CD4-positive, alpha-beta T cell treated with Interleukin-17A for 1 hour (primary cell): ENCODE results near the gene LDLRAD1.
"Not testable (repeated sequence)": the region's sequence is repeated elsewhere in the genome, so short reads cannot be mapped to it uniquely, and the experiment has no call there.

Experiments
- DNase-seq: peaks from one replicate; pipeline ENCODE4 v3.0.0-alpha.2; 2020

Gene LDLRAD1

DNA sequence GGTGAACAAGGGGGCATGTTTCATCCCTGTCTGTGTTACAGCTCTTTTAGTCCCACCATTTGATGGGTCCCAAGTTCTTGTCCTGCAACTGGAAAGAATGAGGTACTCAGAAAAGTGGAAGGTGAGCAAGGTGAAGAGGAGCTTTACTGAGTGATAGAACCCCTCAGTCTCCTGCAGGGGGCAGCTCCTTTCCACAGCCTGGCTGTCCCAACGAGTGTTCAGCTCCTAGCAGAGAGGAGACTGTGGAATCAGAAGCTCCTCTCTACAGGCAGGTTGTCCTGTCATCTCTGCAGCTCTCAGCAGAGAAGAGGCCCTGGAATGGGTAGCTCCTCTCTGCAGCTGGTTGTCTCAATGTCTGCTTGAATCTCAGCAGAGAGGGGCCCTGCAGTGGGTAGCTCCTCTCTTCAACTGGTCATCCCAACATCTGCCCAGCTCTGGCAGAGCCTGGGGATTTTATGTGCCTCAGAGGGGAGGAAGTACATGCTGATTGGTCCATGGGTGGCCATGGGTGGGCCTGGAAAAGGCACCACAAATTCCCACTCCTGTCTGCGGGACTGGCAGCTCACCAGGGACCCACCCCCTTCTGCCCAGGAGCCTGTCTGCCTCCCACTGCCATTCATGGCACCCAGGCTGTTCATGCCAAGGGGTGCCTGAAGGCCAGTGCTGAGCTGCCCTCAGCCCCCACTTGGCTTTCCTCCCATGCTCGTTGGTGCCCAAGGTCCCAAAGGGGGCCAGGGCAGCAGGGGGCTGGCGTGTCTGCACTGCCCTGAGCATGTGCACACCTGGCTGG, 25.7 kb downstream of the LDLRAD1 start:
- no peak for DNase-seq

DNA sequence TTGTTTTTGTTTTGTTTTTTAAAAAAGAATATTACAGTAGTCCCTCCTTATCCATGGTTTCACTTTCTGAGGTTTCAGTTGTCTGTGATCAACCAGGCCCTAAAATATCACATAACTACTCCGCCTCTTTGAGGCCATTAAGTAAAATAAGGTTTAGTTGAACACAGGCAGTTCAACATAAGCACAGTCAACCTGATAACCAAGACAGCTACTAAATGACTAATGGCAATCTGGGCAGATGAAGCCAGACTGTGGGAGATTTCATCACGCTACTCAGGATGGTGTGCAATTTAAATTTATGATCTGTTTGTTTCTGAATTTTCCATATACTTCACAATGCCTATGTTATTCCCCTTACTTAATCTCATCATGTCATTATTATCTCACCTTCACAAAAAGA, 30.1 kb downstream of the LDLRAD1 start:
- DNase-seq: no peak

DNA sequence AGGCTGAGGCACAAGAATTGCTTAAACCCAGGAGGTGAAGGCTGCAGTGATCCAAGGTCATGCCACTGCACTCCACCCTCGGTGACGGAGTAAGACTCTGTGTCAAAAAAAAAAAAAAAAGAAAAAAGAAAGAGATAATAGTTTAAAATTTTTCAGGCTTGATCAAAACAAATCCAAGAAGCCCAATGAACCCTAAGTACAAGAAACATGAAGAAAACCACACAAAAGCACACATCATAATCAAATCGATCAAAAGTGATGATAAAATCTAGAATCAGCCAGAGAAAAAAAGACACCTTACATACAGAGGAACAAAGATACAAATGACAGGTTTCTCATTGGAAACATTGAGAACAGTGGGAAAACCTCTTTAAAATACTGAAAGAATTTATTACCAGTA, 31.5 kb downstream of the LDLRAD1 start:
- DNase-seq: no peak

DNA sequence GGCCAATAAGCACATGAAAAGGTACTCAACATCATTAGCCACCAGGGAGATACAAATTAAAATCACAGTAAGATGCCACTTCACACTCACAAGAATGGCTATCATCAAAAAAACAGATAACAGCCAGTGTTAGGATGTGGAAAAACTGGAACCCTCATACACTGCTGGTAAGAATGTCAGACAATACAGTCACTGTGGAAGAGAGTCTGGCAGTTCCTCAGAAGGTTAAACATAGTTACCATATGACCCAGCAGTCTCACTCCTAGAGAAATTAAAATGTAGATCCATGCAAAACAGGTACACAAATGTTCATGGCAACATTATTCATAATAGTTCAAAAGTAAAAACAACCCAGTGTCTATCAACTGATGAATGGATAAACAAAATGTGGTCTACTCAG, 33.3 kb downstream of the LDLRAD1 start:
- DNase-seq: no peak

DNA sequence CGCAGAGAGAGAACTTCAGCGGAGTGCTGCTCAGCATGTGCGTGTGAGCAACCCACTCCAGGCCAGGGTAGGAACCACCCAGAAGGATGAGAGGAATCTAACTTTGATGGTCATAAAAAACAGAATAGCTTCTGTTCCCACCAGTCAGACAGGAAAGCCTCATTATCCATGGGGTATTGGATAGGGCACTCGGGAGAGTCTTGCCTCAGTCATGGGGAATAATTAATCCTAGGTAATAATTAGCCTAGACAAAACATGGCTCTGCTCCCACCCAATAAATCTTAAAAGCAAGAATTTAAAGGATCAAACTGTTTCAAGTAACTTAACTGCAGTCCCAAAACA, 35.3 kb downstream of the LDLRAD1 start:
- no peak for DNase-seq

DNA sequence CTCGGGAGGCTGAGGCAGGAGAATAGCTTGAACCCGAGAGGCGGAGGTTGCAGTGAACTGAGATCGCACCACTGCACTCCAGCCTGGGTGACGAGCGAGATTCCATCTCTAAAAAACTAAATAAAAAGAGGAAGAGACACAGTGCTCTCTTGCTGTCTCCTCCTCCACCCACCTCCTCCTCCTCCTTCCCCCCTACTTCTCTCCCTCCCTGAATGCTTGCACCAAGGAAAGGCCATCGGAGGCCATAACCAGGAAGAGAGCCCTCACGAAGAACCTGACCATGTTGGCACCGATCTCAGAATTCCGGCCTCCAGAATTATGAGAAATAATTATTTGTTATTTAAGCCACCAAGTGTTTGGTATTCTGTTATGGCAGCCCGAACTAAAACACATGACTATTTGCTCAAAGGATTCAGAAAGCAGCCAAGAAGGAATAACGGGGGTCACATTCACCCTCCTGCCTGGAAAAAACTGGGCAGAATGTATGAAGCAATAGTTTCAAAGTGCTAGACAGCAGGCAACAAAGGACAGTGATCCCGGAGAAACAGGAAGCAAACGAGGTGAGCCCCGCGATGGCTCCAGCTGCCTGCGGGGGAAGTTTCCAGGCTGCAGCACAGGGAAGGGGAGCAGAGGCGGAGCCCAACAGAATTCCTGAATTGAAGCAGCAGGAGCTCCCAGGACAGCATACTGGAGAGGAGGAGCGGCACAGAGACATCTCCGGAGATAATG, 35.8 kb downstream of the LDLRAD1 start:
- no peak for DNase-seq

DNA sequence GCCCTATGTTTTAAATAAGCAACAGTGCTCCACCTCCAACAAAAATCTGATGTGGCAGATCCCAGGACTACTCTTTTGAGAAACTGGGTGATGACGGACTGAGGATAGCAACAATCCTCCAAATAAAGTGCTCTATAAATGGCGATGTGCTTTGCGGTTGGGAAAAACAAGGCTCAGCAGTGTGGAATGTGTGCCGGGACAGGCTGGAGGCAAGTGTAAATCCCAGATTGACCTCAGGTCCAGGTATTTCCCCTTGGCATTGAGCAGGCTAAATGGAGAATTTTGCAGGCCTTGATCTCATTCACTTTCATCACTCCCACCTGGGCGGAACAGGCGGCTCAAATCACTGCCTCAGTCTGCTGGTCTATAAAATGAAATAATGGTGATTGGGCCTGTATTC, 36.8 kb downstream of the LDLRAD1 start:
- no peak for DNase-seq

DNA sequence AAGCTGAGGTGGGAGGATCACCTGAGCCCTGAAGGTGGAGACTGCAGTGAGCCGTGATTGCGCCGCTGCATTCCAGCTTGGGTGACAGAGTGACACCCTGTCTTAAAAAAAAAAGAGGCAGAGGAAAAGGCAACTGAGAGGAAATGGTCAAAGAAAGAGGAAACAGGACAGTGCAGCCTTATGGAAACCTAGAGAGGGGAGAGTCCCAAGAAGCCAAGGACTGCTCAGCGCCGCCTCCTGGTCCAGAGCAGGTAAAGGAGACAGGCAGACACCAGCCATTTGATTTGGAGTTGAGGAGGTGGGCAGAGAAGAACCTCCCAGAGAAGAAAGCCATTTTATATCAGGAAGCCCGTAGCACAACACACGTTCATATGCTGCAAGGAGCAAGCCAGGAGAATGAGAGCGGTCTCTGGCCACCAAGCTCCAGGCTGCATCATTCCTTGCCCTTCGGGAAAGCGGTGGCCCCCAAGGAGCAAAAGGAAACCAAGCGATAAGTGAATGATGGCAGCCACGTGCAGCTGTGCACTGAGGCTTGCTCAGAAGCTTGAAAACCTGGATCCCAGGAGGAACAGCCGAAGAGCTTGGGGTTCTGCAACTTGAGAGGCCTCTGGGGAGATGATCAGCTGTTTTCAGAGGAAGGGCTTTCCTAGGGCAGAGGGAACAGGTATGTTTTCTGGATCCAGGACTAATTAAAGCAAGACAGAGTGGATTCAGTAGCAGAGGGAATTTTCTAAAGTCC, 38.1 kb downstream of the LDLRAD1 start:
- DNase-seq: no peak

DNA sequence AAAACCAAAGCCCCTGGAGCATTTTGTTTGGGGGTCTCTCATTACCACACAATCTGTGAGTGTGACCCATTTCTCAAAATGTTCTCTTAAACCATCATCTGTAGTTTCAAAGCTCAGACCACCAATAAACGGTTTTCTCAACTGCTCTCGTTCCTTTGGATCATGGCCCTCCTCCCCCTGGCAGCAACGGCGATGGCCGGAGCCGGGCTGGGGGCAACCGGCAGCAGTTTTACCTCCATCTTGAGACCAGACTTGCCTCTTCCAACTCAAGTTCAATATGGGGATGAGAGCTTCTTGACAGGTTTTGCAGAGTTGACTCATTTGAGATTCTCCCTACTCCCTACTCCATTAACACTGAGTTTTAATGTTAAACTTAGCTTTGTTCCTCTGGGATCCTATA, 42.1 kb downstream of the LDLRAD1 start:
- DNase-seq: no peak

DNA sequence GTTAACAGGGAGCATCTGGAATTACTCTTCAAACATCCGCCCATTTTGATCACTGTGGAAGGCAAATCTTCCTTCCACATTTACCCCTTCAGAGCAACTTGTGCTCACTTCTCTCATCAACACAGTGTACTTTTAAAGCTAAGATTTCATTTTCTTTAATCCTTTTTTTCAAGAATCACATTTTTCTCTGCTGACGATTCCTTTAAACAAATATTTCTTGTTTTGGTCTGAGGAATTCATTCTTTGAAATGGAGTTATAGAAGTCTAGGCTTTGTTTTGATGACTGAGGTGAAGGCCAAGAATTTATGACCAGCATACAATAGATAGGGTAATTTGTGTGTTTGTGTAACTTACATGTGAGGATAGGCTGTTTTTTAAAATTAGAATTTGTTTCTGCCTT, 46.3 kb downstream of the LDLRAD1 start:
- DNase-seq: no peak

DNA sequence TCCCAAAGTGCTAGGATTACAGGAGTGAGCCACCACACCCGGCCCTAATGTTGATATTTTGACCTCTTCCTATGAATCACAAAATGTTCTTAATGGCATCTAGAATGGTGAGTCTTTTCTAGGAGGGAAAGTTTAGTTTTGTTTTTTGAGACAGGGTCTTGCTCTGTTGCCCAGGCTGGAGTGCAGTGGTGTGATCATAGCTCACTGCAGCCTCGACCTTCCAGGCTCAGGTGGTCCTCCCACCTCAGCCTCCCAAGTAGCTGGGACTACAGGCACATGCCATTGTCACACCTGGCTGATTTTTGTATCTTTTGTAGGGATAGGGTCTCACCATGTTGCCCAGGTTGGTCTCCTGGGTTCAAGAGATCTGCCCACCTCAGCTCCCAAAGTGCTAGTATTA, 48.7 kb downstream of the LDLRAD1 start:
- DNase-seq: not testable (repeated sequence)

DNA sequence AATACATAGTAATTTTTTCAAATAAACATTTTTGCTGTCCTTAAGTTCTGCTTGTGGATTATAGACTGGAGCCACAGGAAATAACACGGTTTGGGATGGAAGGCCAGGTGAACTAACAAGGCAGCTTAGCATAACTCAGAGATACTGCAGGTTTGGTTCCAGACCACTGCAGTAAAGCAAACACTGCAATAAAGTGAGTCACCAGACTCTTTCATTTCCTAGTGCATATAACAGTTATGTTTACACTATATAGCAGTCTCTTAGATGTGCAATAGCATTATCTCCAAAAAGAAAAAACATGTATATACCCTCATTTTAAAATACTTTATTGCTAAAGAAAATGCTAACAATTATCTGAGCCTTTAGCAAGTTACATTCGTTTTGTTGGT, 49.9 kb downstream of the LDLRAD1 start:
- no peak for DNase-seq

DNA sequence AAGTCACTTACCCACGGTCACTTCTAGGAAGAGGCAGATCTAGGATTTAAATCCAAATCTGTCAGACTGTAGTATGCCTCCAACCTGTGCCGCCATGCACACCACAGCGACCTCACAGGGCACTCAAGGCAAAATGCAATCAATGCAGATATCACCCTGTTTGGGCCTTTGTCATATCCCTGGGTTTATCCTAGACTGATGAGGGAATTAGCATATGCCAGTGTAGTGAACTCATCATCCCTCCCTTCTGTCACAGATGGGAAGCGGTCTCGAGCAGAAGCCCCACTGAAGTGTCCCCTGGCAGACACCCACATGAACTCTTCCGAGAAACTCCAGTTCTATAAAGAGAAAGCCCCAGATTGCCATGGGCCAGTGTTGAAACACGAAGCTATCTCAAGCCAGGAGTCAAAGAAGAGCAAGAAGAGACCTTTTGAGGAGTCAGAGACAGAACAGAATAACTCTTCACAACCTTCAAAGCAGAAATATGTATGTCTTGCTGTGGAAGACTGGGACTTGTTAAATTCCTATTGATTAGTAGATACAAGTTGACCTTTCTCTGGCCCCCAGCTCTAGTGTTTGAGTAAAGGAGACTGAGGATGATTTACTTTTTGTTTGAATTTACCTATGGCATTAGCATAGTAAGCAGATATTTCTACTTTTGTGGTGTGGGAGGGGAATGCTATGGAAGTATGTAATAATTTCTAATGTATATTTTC, 50.4 kb downstream of the LDLRAD1 start:
- no peak for DNase-seq

DNA sequence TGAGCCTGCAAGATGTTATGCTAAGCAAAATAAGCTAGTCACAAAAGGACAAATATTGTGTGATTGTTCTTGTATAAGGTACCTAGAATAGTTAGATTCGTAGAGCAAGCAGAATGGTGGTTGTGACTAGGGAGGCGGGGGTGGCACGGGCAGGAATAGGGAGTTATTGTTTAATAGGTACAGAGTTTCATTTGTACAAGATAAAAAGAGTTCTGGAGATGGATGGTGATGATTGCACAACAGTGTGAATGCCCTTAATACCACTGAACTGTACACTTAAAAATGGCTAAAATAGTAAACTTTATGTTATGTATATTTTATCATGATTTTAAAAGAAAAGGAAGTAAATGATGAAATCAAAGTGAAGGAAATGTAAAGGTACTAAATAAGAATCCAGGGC, 51.2 kb downstream of the LDLRAD1 start:
- no peak for DNase-seq

DNA sequence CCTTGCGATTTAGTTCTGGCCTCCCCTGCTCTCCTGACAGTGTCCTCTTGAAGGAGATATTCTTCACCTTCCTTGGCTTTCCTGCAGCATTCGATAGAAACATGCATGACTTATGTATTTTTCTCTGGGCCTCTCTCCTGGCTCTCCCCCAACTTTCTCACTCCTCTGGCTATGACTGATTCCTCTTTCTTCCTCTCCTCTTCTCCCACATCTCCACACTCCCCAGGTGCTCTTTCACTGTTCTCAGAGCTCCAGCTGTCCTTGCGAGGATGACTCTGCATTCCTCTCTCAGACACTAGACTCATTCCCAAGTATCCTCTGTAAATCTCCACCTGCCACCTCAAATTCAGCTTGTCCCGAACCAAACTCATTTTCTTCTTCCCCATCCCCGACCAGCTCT, 53.9 kb downstream of the LDLRAD1 start:
- no peak for DNase-seq

DNA sequence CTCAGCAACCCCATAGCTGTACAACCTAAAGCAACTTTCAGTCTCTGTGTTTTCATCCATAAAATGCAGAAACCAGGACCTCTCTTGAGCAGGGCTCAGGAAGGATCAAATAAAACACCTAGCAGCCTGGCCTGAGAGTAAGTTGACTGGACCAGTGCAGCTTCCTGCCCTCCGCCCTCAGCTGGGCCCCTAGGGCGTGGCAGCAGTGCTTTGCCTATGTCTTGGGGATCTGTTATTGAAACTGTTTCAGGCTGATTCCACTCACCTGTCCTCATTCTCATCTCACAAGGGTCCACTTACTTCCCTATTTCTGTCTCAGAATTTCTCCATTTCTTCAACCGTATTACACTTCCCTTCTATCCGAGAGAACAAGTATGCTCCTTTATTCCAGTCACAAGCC, 54.5 kb downstream of the LDLRAD1 start:
- no peak for DNase-seq

DNA sequence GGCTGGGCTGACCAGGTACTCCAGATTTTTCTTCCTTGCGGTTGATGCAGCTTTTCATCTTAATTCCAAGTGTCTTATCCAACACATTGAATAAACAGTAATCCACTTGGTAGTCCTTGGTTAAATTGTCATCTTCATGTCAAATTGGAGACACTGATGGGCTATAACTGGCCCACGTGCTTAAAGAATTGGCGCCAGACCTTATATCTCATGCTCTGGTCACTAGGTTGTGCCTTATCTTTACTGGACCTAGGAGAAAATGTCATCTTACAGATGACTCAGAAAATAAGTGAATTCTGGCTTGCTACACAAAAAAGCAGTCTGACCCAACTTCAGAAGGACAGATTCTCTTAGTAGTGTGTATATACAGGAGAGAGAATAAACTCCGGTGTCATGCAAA, 55.6 kb downstream of the LDLRAD1 start:
- DNase-seq: no peak

DNA sequence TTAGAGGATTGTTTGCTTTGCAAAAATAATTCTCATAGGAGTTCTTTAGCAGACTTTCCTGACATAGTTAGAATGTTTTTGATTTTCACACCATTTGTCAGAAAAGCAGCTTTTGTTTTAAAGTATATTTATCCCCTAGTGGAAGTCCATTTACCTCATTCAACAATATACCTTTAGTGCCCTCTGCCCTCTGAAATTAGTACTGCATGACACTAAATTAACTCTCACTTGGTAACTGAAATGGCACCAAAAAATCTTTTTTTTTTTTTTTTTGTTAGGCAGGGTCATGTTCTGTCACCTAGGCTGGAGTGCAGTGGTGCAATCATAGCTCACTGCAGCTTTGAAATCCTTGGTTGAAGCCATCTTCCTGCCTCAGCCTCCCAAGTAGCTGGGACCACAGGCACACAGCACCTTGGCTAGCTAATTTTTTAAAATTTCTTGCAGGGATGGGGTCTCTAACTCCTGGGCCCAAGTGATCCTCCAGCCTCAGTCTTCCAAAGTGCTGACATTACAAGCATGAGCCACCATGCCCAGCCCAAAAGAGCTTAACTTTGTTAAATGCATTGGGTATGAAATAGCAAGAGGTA, 58.2 kb downstream of the LDLRAD1 start:
- peak; percentile 75 for DNase-seq
